Measurements from ENCODE around the gene PSMA8.

The PSMA8 gene

GRCh38 chr18:26226229-26227050 is 92.8 kb downstream of the PSMA8 start, which contains the start of gene TAF4B (continued):
- TF ChIP-seq, protein P1, sequence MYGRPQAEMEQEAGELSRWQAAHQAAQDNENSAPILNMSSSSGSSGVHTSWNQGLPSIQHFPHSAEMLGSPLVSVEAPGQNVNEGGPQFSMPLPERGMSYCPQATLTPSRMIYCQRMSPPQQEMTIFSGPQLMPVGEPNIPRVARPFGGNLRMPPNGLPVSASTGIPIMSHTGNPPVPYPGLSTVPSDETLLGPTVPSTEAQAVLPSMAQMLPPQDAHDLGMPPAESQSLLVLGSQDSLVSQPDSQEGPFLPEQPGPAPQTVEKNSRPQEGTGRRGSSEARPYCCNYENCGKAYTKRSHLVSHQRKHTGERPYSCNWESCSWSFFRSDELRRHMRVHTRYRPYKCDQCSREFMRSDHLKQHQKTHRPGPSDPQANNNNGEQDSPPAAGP (tag by site-specific recombination; IDR thresholded peaks at IDR 0.05) = no peak
- no peak for TF ChIP-seq ZNF174 (tag by site-specific recombination; IDR thresholded peaks at IDR 0.05)
- no peak; the same call in 1 of the 2 replicates for TF ChIP-seq KLF1 (tag by site-specific recombination; IDR thresholded peaks at IDR 0.05)
- TF ChIP-seq, protein P2, sequence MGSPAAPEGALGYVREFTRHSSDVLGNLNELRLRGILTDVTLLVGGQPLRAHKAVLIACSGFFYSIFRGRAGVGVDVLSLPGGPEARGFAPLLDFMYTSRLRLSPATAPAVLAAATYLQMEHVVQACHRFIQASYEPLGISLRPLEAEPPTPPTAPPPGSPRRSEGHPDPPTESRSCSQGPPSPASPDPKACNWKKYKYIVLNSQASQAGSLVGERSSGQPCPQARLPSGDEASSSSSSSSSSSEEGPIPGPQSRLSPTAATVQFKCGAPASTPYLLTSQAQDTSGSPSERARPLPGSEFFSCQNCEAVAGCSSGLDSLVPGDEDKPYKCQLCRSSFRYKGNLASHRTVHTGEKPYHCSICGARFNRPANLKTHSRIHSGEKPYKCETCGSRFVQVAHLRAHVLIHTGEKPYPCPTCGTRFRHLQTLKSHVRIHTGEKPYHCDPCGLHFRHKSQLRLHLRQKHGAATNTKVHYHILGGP (tag by site-specific recombination; IDR thresholded peaks at IDR 0.05) = no peak
- TF ChIP-seq ZNF433 (tag by site-specific recombination; IDR thresholded peaks at IDR 0.05; ENCODE audit: low read depth) = no peak
- peak; percentile 61; the same call in 1 of the 2 replicates for TF ChIP-seq BCL11B (tag by site-specific recombination; IDR thresholded peaks at IDR 0.05; ENCODE audit: low read depth)
- no peak for TF ChIP-seq TCF7L2 (IDR thresholded peaks at IDR 0.05; ENCODE audit: borderline replicate concordance, low read depth, low read length)
- no peak for TF ChIP-seq ZNF670 (tag by site-specific recombination; IDR thresholded peaks at IDR 0.05; ENCODE audit: low read depth)
- TF ChIP-seq ZNF335 (tag by site-specific recombination; conservative IDR thresholded peaks at IDR 0.05) = no peak
- no peak for TF ChIP-seq ZNF529 (tag by site-specific recombination; IDR thresholded peaks at IDR 0.05; ENCODE audit: insufficient replicate concordance)
- no peak for TF ChIP-seq REPIN1 (tag by site-specific recombination; IDR thresholded peaks at IDR 0.05; ENCODE audit: low read depth)
- TF ChIP-seq, protein P3, sequence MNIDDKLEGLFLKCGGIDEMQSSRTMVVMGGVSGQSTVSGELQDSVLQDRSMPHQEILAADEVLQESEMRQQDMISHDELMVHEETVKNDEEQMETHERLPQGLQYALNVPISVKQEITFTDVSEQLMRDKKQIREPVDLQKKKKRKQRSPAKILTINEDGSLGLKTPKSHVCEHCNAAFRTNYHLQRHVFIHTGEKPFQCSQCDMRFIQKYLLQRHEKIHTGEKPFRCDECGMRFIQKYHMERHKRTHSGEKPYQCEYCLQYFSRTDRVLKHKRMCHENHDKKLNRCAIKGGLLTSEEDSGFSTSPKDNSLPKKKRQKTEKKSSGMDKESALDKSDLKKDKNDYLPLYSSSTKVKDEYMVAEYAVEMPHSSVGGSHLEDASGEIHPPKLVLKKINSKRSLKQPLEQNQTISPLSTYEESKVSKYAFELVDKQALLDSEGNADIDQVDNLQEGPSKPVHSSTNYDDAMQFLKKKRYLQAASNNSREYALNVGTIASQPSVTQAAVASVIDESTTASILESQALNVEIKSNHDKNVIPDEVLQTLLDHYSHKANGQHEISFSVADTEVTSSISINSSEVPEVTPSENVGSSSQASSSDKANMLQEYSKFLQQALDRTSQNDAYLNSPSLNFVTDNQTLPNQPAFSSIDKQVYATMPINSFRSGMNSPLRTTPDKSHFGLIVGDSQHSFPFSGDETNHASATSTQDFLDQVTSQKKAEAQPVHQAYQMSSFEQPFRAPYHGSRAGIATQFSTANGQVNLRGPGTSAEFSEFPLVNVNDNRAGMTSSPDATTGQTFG (tag by site-specific recombination; IDR thresholded peaks at IDR 0.05; ENCODE audit: borderline replicate concordance) = no peak
- TF ChIP-seq ZNF121 (tag by site-specific recombination; IDR thresholded peaks at IDR 0.05) = no peak
- no peak for TF ChIP-seq ZNF416 (tag by site-specific recombination; IDR thresholded peaks at IDR 0.05)
- no peak for TF ChIP-seq PRDM6 (tag by site-specific recombination; IDR thresholded peaks at IDR 0.05)
- no peak for TF ChIP-seq ZNF513 (tag by site-specific recombination; IDR thresholded peaks at IDR 0.05)
- TF ChIP-seq ZNF341 (tag by site-specific recombination; IDR thresholded peaks at IDR 0.05; ENCODE audit: low read depth) = peak; percentile 63
- TF ChIP-seq, protein P4, sequence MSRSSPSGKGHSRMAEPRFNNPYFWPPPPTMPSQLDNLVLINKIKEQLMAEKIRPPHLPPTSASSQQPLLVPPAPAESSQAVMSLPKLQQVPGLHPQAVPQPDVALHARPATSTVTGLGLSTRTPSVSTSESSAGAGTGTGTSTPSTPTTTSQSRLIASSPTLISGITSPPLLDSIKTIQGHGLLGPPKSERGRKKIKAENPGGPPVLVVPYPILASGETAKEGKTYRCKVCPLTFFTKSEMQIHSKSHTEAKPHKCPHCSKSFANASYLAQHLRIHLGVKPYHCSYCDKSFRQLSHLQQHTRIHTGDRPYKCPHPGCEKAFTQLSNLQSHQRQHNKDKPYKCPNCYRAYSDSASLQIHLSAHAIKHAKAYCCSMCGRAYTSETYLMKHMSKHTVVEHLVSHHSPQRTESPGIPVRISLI (tag by site-specific recombination; IDR thresholded peaks at IDR 0.05) = no peak
- 0 out of 2 replicates have a peak, but pooled peaks have one; percentile 12 for TF ChIP-seq ZNF248 (tag by site-specific recombination; IDR thresholded peaks at IDR 0.05)
- peak; percentile 34; the same call in 1 of the 2 replicates for TF ChIP-seq ZNF133 (tag by site-specific recombination; IDR thresholded peaks at IDR 0.05)
- TF ChIP-seq ZNF18 (tag by site-specific recombination; IDR thresholded peaks at IDR 0.05) = no peak
- no peak for TF ChIP-seq ZNF239 (tag by site-specific recombination; IDR thresholded peaks at IDR 0.05)
- no peak for TF ChIP-seq ZNF514 (tag by site-specific recombination; IDR thresholded peaks at IDR 0.05)
- TF ChIP-seq ZNF280D (tag by site-specific recombination; IDR thresholded peaks at IDR 0.05) = no peak
